Mesodermal cell (in vitro differentiated cells): ENCODE measurements around the gene NUP58. TPM values are rescaled to one million over a fixed set of nuclear protein-coding genes. Genes with fewer than 3 reads are reported as not detected.

Source experiments
- H3K27ac ChIP-seq: 2 replicates; pipeline ENCODE4 v1.7.0; 2013; ENCODE audit warnings: mild to moderate bottlenecking, low read depth, low read length, moderate library complexity; ENCODE audit not compliant: severe bottlenecking
- H3K36me3 ChIP-seq: 2 replicates; pipeline ENCODE4 v1.7.1; 2013; ENCODE audit warnings: mild to moderate bottlenecking, low read length, moderate library complexity; ENCODE audit not compliant: control insufficient read depth, insufficient read depth
- H3K4me1 ChIP-seq: one replicate; pipeline ENCODE4 v1.7.1; 2013; ENCODE audit warnings: mild to moderate bottlenecking, low read length; ENCODE audit not compliant: insufficient read depth, control insufficient read depth, poor library complexity, severe bottlenecking
- H3K4me3 ChIP-seq: 2 replicates; pipeline ENCODE4 v1.7.0; 2013; ENCODE audit warnings: low read length, control low read depth, mild to moderate bottlenecking; ENCODE audit not compliant: insufficient read depth, poor library complexity, severe bottlenecking; ENCODE audit errors: extremely low read depth
- H3K9me3 ChIP-seq: 2 replicates; pipeline ENCODE4 v1.7.1; 2013; ENCODE audit warnings: mild to moderate bottlenecking, low read length, moderate library complexity; ENCODE audit not compliant: control insufficient read depth
- WGBS, 2 experiments: methylation state at CpG; one replicate each; pipeline ENCODE4 v1.1.5; 2013; ENCODE audit warnings: missing lambda C conversion rate in 2 of 2; ENCODE audit not compliant: insufficient coverage in 2 of 2; 5-methylcytosine and 5-hydroxymethylcytosine counted together
- polyA plus RNA-seq, 2 experiments: library from polyadenylated mRNA; stranded (reverse); fragments of 50-300 nt; gene quantifications; one replicate each; pipeline ENCODE4 v1.2.3, GENCODE V29; 2013

NUP58 gene, protein sequence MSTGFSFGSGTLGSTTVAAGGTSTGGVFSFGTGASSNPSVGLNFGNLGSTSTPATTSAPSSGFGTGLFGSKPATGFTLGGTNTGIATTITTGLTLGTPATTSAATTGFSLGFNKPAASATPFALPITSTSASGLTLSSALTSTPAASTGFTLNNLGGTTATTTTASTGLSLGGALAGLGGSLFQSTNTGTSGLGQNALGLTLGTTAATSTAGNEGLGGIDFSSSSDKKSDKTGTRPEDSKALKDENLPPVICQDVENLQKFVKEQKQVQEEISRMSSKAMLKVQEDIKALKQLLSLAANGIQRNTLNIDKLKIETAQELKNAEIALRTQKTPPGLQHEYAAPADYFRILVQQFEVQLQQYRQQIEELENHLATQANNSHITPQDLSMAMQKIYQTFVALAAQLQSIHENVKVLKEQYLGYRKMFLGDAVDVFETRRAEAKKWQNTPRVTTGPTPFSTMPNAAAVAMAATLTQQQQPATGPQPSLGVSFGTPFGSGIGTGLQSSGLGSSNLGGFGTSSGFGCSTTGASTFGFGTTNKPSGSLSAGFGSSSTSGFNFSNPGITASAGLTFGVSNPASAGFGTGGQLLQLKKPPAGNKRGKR
- 38.4 TPM for polyA plus RNA-seq (2013, experiment 1 of 2)
- 36.3 TPM for polyA plus RNA-seq (2013, experiment 2 of 2)

DNA sequence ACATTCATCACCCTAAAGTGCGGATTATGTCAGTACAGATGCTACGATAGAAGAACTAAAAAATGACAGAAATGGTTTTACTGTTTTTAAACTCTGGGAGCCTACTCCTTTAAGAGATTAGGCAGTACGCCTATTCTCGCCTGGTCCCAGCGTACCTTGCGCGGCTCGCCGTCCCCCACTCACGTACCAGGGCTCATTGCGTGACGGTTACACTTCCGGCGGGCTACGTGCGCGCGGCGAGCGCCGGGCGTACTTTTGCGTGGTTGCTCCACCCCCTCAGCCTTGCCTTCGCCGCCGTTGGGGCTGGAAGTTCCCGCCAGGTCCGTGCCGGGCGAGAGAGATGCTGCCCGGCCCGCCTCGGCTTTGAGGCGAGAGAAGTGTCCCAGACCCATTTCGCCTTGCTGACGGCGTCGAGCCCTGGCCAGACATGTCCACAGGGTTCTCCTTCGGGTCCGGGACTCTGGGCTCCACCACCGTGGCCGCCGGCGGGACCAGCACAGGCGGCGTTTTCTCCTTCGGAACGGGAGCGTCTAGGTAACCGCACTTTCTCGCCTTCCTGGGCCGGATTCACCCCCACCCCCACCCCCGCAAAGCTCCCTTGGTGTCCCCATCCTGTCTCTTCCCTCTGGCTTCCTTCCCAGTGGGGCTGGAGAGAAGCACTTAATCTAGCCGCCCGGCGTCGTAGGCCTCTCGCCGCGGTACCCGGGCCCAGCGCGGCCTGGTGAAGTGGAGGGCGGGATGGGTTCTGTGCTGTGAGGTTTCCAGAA, at the start of gene NUP58:
Gene NUP58, plus strand, starts transcription at position 279 of the 767 bp plus-strand sequence. Its CDS starts 149 bp downstream, at position 428.
- peaks cover 26% of the 10 kb centered on the region for H3K36me3 ChIP-seq
- H3K4me3 ChIP-seq = peak within 1 kb of the TSS; percentile 84
- peaks cover 8% of the 10 kb centered on the region for H3K4me1 ChIP-seq
- H3K27ac ChIP-seq = peak within 1 kb of the TSS; percentile 85
- no peaks in the 10 kb centered on the region for H3K9me3 ChIP-seq
- WGBS, 2 experiments = 2% methylated on average over 47 to 56 of the region's 64 CpGs

DNA sequence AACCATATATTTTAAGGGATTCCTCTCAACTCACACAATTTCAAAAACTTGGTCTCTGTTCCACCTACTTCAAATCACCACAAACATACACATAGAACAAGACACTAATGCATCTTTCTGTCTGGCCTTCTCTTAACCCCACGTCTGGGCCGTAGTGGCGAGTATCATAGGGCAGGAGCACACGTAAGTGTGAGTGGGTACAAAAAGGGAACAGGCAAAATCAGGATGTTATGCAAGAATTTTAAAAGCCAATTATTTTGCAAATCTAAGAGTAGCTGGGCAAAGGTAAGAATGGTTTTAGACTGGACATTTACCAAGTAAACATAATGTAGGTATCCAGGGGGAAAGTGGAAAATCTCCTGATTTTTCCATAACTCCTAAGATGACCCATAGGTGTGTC, 49.2 kb upstream of the NUP58 start:
- no peak overlapping the region for H3K4me3 ChIP-seq
- no peak overlapping the region for H3K27ac ChIP-seq
- peaks cover 30% of the 10 kb centered on the region for H3K36me3 ChIP-seq
- WGBS, 2 experiments = 100% methylated on average over 2 of the region's 4 CpGs
- H3K9me3 ChIP-seq = no peaks in the 10 kb centered on the region
- no peaks in the 10 kb centered on the region for H3K4me1 ChIP-seq

DNA sequence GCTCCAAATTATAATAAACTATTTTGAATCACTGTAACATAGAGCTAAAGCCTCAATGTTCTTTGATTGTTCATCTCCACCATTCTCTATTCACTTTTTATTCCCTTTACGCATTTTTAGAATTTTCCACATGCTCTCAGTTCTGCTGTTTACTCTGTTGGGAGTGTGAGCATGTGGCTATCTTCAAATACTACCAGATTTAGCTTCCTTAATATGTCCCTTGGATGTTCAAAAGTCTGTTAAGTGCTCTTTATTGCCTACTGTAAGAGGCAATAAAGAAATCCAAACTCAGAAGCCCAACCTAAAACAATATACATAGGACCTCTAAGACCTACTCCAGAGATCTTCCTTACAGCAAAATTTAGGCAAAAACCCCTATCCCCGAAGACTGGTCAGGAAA, 48.7 kb upstream of the NUP58 start:
- Histone ChIP-seq H3K4me3 (no peak overlapping the region), H3K36me3 (peaks cover 31% of the 10 kb centered on the region), H3K27ac (no peak overlapping the region), H3K4me1 (no peaks in the 10 kb centered on the region), H3K9me3 (no peaks in the 10 kb centered on the region)
- no CpG with 5 or more reads among the region's 2 CpGs for WGBS, 2 experiments

DNA sequence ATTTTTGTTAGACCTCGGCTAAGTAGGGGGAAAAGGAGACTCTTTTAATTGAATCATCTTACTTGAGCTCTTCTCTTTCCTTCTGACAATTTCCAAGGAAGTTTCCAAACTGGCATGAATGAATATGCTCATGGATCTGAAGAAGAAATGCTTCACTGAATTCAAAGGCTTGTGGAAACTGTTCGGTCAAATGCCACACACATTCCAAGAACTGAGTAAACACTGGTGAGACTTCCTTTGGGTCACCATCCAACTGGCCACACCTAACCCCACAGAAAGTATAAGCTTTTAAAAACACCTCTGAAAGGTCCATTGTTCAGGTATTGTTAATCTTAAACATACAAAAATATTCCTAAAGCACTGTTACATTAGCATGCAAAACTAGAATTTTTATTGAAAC, 47.7 kb upstream of the NUP58 start:
- Histone ChIP-seq H3K9me3 (no peaks in the 10 kb centered on the region), H3K4me3 (no peak overlapping the region), H3K36me3 (peaks cover 31% of the 10 kb centered on the region), H3K27ac (no peak overlapping the region), H3K4me1 (no peaks in the 10 kb centered on the region)
- 82 to 86% methylated on average over 1 of the region's 2 CpGs for WGBS, 2 experiments

DNA sequence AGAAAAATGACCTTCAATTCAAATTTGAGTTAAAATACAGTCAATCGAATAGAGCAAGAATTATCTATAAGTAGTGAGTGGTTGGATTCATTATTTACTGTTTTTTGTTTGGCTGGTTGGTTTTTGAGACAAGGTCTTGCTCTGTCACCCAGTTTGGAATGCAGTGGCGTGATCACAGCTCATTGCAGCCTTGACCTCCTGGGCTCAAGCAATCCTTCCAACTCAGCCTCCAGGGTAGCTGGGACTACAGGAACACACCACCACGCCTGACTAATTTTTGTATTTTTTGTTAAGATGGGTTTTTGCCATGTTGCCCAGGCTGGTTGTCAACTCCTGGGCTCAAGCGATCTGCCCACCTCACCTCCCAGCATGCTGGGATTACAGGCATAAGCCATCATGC, 39.2 kb upstream of the NUP58 start:
- WGBS, 2 experiments = 90 to 100% methylated on average over 1 to 2 of the region's 4 CpGs
- Histone ChIP-seq H3K4me1 (no peaks in the 10 kb centered on the region), H3K9me3 (no peaks in the 10 kb centered on the region), H3K27ac (no peak overlapping the region), H3K4me3 (no peak overlapping the region), H3K36me3 (peaks cover 50% of the 10 kb centered on the region)

DNA sequence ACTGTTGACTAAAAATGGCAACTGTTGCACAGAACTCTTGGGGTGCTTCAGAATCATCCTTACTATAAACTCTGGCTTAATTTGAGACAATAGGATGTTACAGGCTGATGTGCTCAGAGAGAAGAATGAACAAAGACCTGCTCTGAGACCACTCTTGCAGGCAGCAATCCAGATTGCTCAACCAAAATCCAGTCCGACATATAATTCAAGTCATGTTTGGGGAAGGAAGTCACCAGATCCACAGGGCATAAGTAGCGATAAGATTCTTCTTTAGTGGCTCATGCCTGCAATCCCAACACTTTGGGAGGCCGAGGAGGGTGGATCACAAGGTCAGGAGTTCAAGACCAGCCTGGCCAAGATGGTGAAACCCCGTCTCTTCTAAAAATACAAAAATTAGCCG, 34.7 kb upstream of the NUP58 start:
- no peak overlapping the region for H3K27ac ChIP-seq
- H3K4me1 ChIP-seq = no peaks in the 10 kb centered on the region
- peaks cover 50% of the 10 kb centered on the region for H3K36me3 ChIP-seq
- 93 to 94% methylated on average over 2 to 3 of the region's 5 CpGs for WGBS, 2 experiments
- H3K4me3 ChIP-seq = no peak overlapping the region
- no peaks in the 10 kb centered on the region for H3K9me3 ChIP-seq

DNA sequence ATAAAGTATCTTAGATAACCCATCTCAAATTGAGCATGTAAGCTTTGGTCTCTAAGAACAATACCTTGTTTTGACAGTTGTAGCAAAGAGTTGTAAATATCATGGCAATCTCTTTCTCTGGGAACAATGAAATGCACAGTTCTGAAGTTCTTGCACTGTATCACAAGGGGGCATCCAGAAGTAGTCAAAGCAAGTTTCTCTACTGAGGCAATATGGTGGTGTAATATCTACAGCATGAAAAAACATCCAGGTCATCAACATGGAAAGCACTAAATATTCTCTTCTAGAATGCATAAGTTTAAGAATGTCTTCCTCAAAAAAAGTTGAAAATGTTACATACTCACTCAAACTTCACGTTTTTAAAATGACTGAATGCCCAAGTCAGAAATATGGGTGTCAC, 33.7 kb upstream of the NUP58 start:
- WGBS, 2 experiments = 100% methylated on average over 1 of the region's 1 CpG
- Histone ChIP-seq H3K36me3 (peaks cover 44% of the 10 kb centered on the region), H3K27ac (no peak overlapping the region), H3K9me3 (no peaks in the 10 kb centered on the region), H3K4me1 (no peaks in the 10 kb centered on the region), H3K4me3 (no peak overlapping the region)

DNA sequence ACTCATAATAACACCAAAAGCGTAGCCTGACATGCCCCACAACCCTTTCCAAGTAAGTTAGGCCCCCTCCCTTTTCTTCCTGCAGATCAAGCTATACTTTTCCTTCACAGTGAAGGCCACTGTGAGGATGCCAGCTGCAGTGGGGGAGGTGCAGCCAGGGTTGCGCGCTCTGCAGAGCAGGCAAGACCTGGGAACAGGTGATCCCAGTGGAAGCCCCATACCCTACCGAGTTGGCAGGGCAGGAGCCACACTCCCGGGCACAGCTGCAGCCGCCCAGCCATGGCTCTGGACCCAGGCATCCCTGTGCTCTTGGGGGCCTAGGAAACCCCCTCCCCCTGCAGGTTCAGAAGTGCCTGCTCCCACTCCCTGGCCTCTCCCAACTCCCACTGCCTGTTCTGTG, 32.9 kb upstream of the NUP58 start:
- Histone ChIP-seq H3K27ac (no peak overlapping the region), H3K36me3 (peaks cover 40% of the 10 kb centered on the region), H3K4me1 (no peaks in the 10 kb centered on the region), H3K9me3 (no peaks in the 10 kb centered on the region), H3K4me3 (no peak overlapping the region)
- 84 to 87% methylated on average over 3 to 4 of the region's 6 CpGs for WGBS, 2 experiments

DNA sequence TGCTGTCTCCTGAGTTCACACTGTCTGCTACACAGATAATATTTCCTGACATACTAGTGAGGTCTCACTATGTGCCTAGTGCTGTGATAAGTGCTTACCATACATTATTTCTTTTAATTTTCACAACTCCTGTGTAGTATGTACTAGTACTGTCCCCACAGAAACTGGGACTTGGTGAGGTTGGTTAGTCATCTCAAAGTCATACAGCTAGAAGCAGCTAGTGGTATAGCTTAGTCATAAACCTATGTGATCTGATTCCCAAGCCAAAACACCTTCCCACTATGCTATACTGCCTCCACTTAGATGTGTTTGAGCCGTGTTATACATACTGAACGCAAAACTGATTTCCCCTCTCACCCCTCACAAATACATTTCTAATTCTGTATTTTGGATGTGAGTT, 24.7 kb upstream of the NUP58 start:
- Histone ChIP-seq H3K27ac (no peak overlapping the region), H3K4me3 (no peak overlapping the region), H3K9me3 (no peaks in the 10 kb centered on the region), H3K4me1 (no peaks in the 10 kb centered on the region), H3K36me3 (peaks cover 13% of the 10 kb centered on the region)
- no CpG with 5 or more reads among the region's 2 CpGs for WGBS, 2 experiments

DNA sequence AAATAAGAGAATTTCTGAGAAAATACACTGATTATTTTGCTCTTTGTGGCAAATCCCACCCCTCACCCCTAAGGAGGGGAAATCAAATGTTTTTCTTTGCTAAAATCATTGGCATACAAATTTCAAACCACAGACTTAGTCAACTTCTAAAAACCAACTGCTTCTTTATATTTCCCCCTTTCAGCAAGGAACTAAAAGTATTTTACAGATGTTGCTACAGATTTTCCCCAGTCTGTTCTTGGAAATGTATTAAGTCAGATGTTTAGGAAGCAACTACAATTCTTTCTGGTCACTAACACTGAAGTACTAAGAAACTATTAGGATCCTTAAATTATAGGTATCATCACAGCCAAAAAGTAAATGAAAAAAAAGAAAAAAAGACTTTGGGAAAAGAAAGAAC, 21.0 kb upstream of the NUP58 start:
- H3K4me3 ChIP-seq = no peak overlapping the region
- H3K4me1 ChIP-seq = no peaks in the 10 kb centered on the region
- no peak overlapping the region for H3K27ac ChIP-seq
- H3K36me3 ChIP-seq = peaks cover 4% of the 10 kb centered on the region
- no peaks in the 10 kb centered on the region for H3K9me3 ChIP-seq
